Bronchial epithelial cell (primary cell): ENCODE measurements around the gene TBX2. TPM values are rescaled to one million over a fixed set of nuclear protein-coding genes. Genes with fewer than 3 reads are reported as not detected.
"Not testable (repeated sequence)": the region's sequence is repeated elsewhere in the genome, so short reads cannot be mapped to it uniquely, and the experiment has no call there.

Experiments used
- DNase-seq: peaks from one replicate; pipeline ENCODE4 v3.0.0-alpha.2; 2010; ENCODE audit warnings: low read depth
- FAIRE-seq: peaks from 2 replicates; lab custom pipeline; 2011; peaks lifted over from hg19 to GRCh38; lab: Jason Lieb, UNC
- H3K27me3 ChIP-seq: 2 replicates; pipeline ENCODE4 v1.5.1; 2011; ENCODE audit warnings: low read length; ENCODE audit not compliant: control insufficient read depth, insufficient read depth
- H3K36me3 ChIP-seq: 2 replicates; pipeline ENCODE4 v1.5.1; 2011; ENCODE audit warnings: low read length; ENCODE audit not compliant: control insufficient read depth, insufficient read depth
- H3K4me3 ChIP-seq: 2 replicates; pipeline ENCODE4 v1.5.1; 2011; ENCODE audit warnings: mild to moderate bottlenecking, low read depth, low read length, control low read depth
- CTCF ChIP-seq: IDR thresholded peaks from 2 replicates; pipeline ENCODE4 v1.5.1; 2011; ENCODE audit warnings: mild to moderate bottlenecking, moderate library complexity, low read length, control low read depth, inconsistent platforms; ENCODE audit not compliant: insufficient read depth, severe bottlenecking
- total RNA-seq: library from RNA; depleted of rRNA; stranded (reverse); fragments of >200 nt; gene quantifications from 2 replicates; pipeline ENCODE4 v1.2.1, GENCODE V29; 2014

The TBX2 gene
- total RNA-seq, 1 donor from 2014 or later = 0.26 TPM

GRCh38 chr17:61425682-61426481, 26.2 kb downstream of the TBX2 start:
- peak; percentile 22 for TF ChIP-seq CTCF
- FAIRE-seq (no peak), DNase-seq (no peak)

GRCh38 chr17:61426482-61427304, 27.1 kb downstream of the TBX2 start:
- H3K36me3 ChIP-seq = no peaks in the 10 kb centered on the region
- H3K4me3 ChIP-seq = no peak overlapping the region
- H3K27me3 ChIP-seq = peaks cover 2% of the 10 kb centered on the region
- TF ChIP-seq CTCF = no peak
- DNase-seq (no peak), FAIRE-seq (no peak)

More at GRCh38 chr17:61425682-61426481, 26.2 kb downstream of the TBX2 start:
- Histone ChIP-seq H3K4me3 (no peak overlapping the region), H3K27me3 (peaks cover 2% of the 10 kb centered on the region), H3K36me3 (no peaks in the 10 kb centered on the region)

GRCh38 chr17:61427567-61427966, 27.9 kb downstream of the TBX2 start:
- no peak for TF ChIP-seq CTCF

GRCh38 chr17:61429274-61429673, 29.6 kb downstream of the TBX2 start:
- TF ChIP-seq CTCF = no peak
- H3K27me3 ChIP-seq = no peaks in the 10 kb centered on the region
- H3K4me3 ChIP-seq = no peak overlapping the region
- no peak for FAIRE-seq
- DNase-seq = no peak
- H3K36me3 ChIP-seq = no peaks in the 10 kb centered on the region

More at GRCh38 chr17:61427567-61427966, 27.9 kb downstream of the TBX2 start:
- DNase-seq (no peak), FAIRE-seq (no peak)
- Histone ChIP-seq H3K27me3 (peaks cover 2% of the 10 kb centered on the region), H3K36me3 (no peaks in the 10 kb centered on the region), H3K4me3 (no peak overlapping the region)

DNA sequence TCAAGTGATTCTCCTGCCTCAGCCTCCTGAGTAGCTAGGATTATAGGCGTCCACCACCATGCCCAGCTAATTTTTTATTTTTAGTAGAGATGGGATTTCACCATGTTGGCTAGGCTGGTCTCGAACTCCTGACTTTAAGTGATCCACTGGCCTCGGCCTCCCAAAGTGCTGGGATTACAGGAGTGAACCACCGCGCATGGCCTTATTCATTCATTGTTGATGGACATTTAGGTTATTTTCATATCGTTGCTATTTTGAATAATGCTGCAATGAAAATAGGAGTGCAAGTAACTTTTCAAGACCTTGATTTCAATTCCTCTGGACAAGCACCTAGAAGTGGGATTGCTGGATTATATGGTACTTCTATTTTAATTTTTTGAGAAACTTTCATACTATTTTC, 30.2 kb downstream of the TBX2 start:
- H3K27me3 ChIP-seq, H3K36me3 ChIP-seq, DNase-seq, FAIRE-seq, H3K4me3 ChIP-seq: not testable (repeated sequence)
